GM23338 (cell line): ENCODE results near the gene CPSF7. TPM values are rescaled to one million over a fixed set of nuclear protein-coding genes. Genes with fewer than 3 reads are reported as not detected.

Source experiments
- ATAC-seq: fragments of 200-7000 bp; cut with Tn5 transposase; 3 replicates; pipeline ENCODE4 v1.9.1; 2020
- DNase-seq: peaks from one replicate; pipeline ENCODE4 v3.0.0-alpha.2; 2015; ENCODE audit warnings: low spot score
- H2AFZ ChIP-seq: fragments of 200-600 bp; sonication (generic); 2 replicates; pipeline ENCODE4 v1.8.0; 2016; ENCODE audit warnings: antibody characterized with exemption, mild to moderate bottlenecking, moderate library complexity
- H3F3A ChIP-seq: fragments of 200-600 bp; sonication (generic); replicated peaks from 2 replicates; pipeline ENCODE4 v1.8.0; 2017; ENCODE audit warnings: antibody characterized with exemption, mixed run types, low read depth
- H3K27ac ChIP-seq: fragments of 200-600 bp; sonication (generic); 2 replicates; pipeline ENCODE4 v1.6.1; 2016; ENCODE audit warnings: low read depth
- H3K27me3 ChIP-seq: fragments of 200-600 bp; sonication (generic); 2 replicates; pipeline ENCODE4 v1.8.0; 2016; ENCODE audit warnings: mild to moderate bottlenecking, mixed run types, moderate library complexity; ENCODE audit not compliant: insufficient read depth
- H3K36me3 ChIP-seq: fragments of 200-600 bp; sonication (generic); 2 replicates; pipeline ENCODE4 v1.8.0; 2016; ENCODE audit warnings: mild to moderate bottlenecking; ENCODE audit not compliant: insufficient read depth
- H3K4me1 ChIP-seq: fragments of 200-600 bp; sonication (generic); 2 replicates; pipeline ENCODE4 v1.8.0; 2016; ENCODE audit warnings: mild to moderate bottlenecking, moderate library complexity; ENCODE audit not compliant: insufficient read depth
- H3K4me2 ChIP-seq: fragments of 200-600 bp; sonication (generic); 2 replicates; pipeline ENCODE4 v1.7.1; 2017; ENCODE audit warnings: mixed run types
- H3K4me3 ChIP-seq: fragments of 200-600 bp; sonication (generic); 2 replicates; pipeline ENCODE4 v1.6.1; 2016; ENCODE audit warnings: mixed run types
- H3K79me2 ChIP-seq: fragments of 200-600 bp; sonication (generic); replicated peaks from 2 replicates; pipeline ENCODE4 v1.8.0; 2017; ENCODE audit warnings: mild to moderate bottlenecking; ENCODE audit not compliant: insufficient read depth
- H3K9me2 ChIP-seq: fragments of 200-600 bp; sonication (generic); 2 replicates; pipeline ENCODE4 v1.8.0; 2017; ENCODE audit not compliant: insufficient read depth
- H4K20me1 ChIP-seq: fragments of 200-600 bp; sonication (generic); replicated peaks from 2 replicates; pipeline ENCODE4 v1.8.0; 2017; ENCODE audit warnings: mild to moderate bottlenecking; ENCODE audit not compliant: insufficient read depth
- H3K27ac Mint-ChIP-seq: 2 replicates; pipeline ENCODE4 v1.8.0; 2020; ENCODE audit warnings: inconsistent platforms, mild to moderate bottlenecking, moderate library complexity, mixed read lengths
- H3K27me3 Mint-ChIP-seq: 3 replicates; pipeline ENCODE4 v1.8.0; 2022; ENCODE audit warnings: low read depth, mild to moderate bottlenecking, moderate library complexity, mixed read lengths, inconsistent platforms; ENCODE audit not compliant: insufficient read depth, poor library complexity
- H3K36me3 Mint-ChIP-seq: 3 replicates; pipeline ENCODE4 v1.8.0; 2021; ENCODE audit warnings: low read depth, mild to moderate bottlenecking, inconsistent platforms, moderate library complexity, mixed read lengths
- H3K4me1 Mint-ChIP-seq: 3 replicates; pipeline ENCODE4 v1.8.0; 2020; ENCODE audit warnings: mild to moderate bottlenecking, inconsistent platforms, mixed read lengths
- H3K4me3 Mint-ChIP-seq: 3 replicates; pipeline ENCODE4 v1.8.0; 2021; ENCODE audit warnings: moderate library complexity, mild to moderate bottlenecking, inconsistent platforms, mixed read lengths
- H3K9me3 Mint-ChIP-seq: 3 replicates; pipeline ENCODE4 v1.8.0; 2020; ENCODE audit warnings: moderate library complexity, mild to moderate bottlenecking, inconsistent platforms, mixed read lengths
- CREB1 ChIP-seq: fragments of 250-450 bp; sonication (Bioruptor Pico); IDR thresholded peaks from 2 replicates; pipeline ENCODE4 v1.5.0; 2020; ENCODE audit warnings: low read depth, mild to moderate bottlenecking, moderate library complexity
- EZH2 ChIP-seq: fragments of 200-600 bp; sonication (generic); IDR thresholded peaks from one replicate; pipeline ENCODE4 v1.8.0; 2017; ENCODE audit warnings: antibody characterized with exemption, mild to moderate bottlenecking, low read depth; ENCODE audit not compliant: unreplicated experiment
- JUNB ChIP-seq: IDR thresholded peaks from one replicate; pipeline ENCODE4 v1.6.1; 2016; ENCODE audit warnings: antibody characterized with exemption; ENCODE audit not compliant: unreplicated experiment
- NANOG ChIP-seq: IDR thresholded peaks from 2 replicates; pipeline ENCODE4 v1.6.1; 2016; ENCODE audit warnings: antibody characterized with exemption, borderline replicate concordance
- POLR2AphosphoS5 ChIP-seq: IDR thresholded peaks from 2 replicates; pipeline ENCODE4 v1.6.1; 2016; ENCODE audit warnings: antibody characterized with exemption, low read depth
- ZNF114 ChIP-seq: fragments of 250-450 bp; sonication (Bioruptor Pico); IDR thresholded peaks from 2 replicates; pipeline ENCODE4 v1.5.0; 2020; ENCODE audit warnings: mild to moderate bottlenecking, moderate library complexity
- ZNF462 ChIP-seq: fragments of 250-450 bp; sonication (Bioruptor Pico); IDR thresholded peaks from 2 replicates; pipeline ENCODE4 v1.5.0; 2020; ENCODE audit warnings: mild to moderate bottlenecking, moderate library complexity
- polyA plus RNA-seq: library from polyadenylated mRNA; unstranded; fragments of >200 nt; fragmentation: Nextera tagmentation; extraction: Ambion mirVana; gene quantifications from 2 replicates; pipeline ENCODE4 v1.2.1, GENCODE V29; 2016
- total RNA-seq: library from RNA; depleted of rRNA; stranded (reverse); fragments of >200 nt; shearing (Covaris generic); gene quantifications from 2 replicates; pipeline ENCODE4 v1.2.3, GENCODE V29; 2014

Gene CPSF7
- total and polyA plus RNA-seq, 2 experiments from 2014 or later: 27.4 to 60.6 TPM

GRCh38 chr11:61416941-61417340 lies 12.8 kb downstream of the CPSF7 start:
- Histone ChIP-seq H2AFZ (no peak overlapping the region), H3K4me3 (no peak overlapping the region), H3K27me3 (no peaks in the 10 kb centered on the region), H3K27ac (no peak overlapping the region), H3K4me2 (no peak overlapping the region), H3F3A (peaks cover 19% of the 10 kb centered on the region), H4K20me1 (peaks cover 55% of the 10 kb centered on the region), H3K36me3 (peaks cover 90% of the 10 kb centered on the region), H3K79me2 (peaks cover 56% of the 10 kb centered on the region), H3K9me2 (no peaks in the 10 kb centered on the region), H3K4me1 (no peaks in the 10 kb centered on the region)
- H3K36me3 Mint-ChIP-seq: peaks cover 96% of the 10 kb centered on the region
- ATAC-seq (no peak), DNase-seq (no peak)
- no peak overlapping the region for H3K4me3 Mint-ChIP-seq
- no peaks in the 10 kb centered on the region for H3K27me3 Mint-ChIP-seq
- H3K27ac Mint-ChIP-seq: no peak overlapping the region
- TF ChIP-seq NANOG (no peak), EZH2 (no peak), ZNF114 (CRISPR knock-in tag) (no peak), JUNB (no peak), ZNF462 (CRISPR knock-in tag) (no peak), CREB1 (CRISPR knock-in tag) (no peak)
- no peaks in the 10 kb centered on the region for H3K9me3 Mint-ChIP-seq
- H3K4me1 Mint-ChIP-seq: no peaks in the 10 kb centered on the region

DNA sequence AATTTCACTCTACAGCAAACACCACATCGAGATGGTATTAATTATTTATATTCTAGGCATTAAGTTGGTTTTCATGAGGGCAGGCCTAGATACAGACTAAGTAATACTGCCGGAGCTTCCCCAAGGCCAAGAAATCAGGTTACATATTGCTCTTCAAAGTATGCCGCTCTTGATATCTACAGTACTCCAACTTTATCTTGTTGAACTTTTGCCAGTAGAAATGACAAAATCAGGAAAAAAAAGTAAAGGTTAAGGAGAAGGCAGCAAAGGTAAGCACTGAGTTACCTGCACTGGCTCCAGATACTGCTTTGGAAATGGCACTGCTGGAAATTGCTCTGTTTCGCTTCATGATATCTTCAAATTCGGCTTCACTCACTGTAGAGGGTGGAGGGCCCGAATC lies 14.4 kb downstream of the CPSF7 start:
- no peak overlapping the region for H3K27ac ChIP-seq
- ATAC-seq: no peak
- H3K9me2 ChIP-seq: no peaks in the 10 kb centered on the region
- no peak for DNase-seq
- TF ChIP-seq EZH2 (no peak), POLR2AphosphoS5 (no peak)
- peaks cover 26% of the 10 kb centered on the region for H3F3A ChIP-seq
- no peak overlapping the region for H2AFZ ChIP-seq
- H3K4me3 ChIP-seq: no peak overlapping the region
- peaks cover 40% of the 10 kb centered on the region for H3K79me2 ChIP-seq
- no peaks in the 10 kb centered on the region for H3K4me1 ChIP-seq
- Mint-ChIP-seq H3K36me3 (peaks cover 97% of the 10 kb centered on the region), H3K9me3 (no peaks in the 10 kb centered on the region), H3K4me3 (no peak overlapping the region), H3K27ac (no peak overlapping the region), H3K27me3 (no peaks in the 10 kb centered on the region), H3K4me1 (no peaks in the 10 kb centered on the region)
- peaks cover 56% of the 10 kb centered on the region for H4K20me1 ChIP-seq
- no peak overlapping the region for H3K4me2 ChIP-seq
- peaks cover 91% of the 10 kb centered on the region for H3K36me3 ChIP-seq
- no peaks in the 10 kb centered on the region for H3K27me3 ChIP-seq
